ENCODE measurements around the gene TALDO1.

TALDO1 gene

GRCh38 chr11:798093-798713 lies 50.9 kb downstream of the TALDO1 start, which contains the start of gene SLC25A22:
Gene SLC25A22 (minus strand): TSS chr11:798281. CDS start chr11:795006, 3,275 bp downstream.
- peak within 1 kb of the TSS; percentile 87 for H3K4me3 ChIP-seq (ENCODE audit: low read depth, low read length)

GRCh38 chr11:799641-800316 lies 52.5 kb downstream of the TALDO1 start:
- no peak overlapping the region for H3K4me3 ChIP-seq (ENCODE audit: low read depth, low read length)

DNA sequence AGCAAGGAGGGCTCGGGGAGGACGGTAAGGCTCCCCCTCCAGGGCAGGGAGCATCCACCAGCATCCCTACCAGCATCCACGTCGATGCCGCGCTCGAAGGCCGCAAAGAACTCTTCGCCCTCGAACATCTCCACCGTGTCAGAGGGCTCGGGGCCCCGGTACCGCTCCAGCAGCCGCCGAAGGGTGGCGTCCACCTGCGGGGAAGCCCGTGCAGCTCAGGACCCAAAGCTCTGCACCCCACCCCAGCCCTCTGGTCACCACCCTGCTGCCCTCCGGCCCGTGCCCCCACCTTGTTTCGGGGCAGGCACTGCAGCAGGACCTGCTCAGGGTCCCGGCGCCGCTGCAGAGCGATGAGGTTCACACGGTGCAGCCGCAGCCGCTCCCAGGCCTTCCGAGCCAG lies 53.2 kb downstream of the TALDO1 start:
- H3K4me3 ChIP-seq (ENCODE audit: low read depth, low read length) = no peak overlapping the region

DNA sequence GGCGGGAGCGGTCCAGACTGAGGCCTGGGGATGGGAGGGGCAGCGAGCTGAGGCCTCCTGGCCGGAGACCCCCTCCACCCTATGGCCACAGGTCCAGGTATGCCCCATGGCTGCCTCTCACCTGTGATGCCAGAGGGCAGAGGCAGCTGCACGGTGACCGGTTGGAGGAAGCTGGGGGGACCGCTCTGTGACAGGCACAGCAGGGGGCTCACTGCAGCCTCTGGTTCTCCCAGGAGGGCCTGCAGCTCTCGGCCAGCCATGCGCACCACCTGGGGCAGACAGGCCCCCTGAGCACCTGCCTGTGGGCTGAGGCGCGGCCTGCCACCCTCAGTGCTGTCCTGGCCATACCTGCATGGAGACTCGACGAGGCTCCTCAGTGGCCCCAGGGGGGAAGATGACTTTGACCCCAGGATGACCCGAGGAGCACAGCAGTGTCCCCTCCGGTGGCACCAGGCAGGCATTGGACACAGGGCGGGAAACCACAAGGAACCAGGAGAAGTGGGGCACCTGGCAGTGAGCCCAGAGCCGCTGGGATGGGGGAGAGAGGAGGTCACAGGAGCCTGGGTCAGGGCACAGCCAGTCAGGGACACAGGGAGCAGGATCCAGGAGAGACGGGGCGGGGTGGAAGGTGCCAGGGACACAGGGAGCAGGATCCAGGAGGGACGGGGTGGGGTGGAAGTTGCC lies 54.0 kb downstream of the TALDO1 start:
- no peak overlapping the region for H3K4me3 ChIP-seq (ENCODE audit: low read depth, low read length)

DNA sequence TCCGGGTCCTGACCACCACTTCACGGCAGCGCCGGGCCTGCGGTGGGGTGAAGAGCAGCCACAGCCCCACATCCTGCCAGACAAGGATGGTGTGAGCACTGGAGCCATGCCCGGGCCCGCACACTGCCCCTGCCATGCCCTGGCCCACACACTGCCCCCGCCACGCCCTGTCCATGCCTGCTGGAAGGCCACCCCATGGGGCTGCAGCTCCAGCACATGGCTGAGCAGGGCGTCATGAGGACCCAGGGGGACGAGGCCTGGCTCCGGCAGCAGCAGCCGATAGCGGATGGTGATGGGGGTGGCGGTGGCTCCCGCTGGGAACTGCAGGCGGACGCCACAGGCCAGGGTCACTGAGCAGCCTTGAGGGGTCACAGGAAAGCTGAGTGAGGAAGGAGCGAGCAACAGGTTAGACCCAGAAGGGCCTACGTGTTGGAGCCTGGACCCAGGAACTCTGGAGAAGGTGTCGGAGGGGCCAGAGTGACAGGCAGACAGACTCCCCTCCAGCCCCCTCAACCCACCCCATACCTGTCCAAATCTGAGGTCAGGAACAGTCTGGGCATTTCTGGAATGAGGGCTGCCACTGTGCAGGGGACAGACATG lies 54.9 kb downstream of the TALDO1 start:
- H3K4me3 ChIP-seq (ENCODE audit: low read depth, low read length) = no peak overlapping the region

DNA sequence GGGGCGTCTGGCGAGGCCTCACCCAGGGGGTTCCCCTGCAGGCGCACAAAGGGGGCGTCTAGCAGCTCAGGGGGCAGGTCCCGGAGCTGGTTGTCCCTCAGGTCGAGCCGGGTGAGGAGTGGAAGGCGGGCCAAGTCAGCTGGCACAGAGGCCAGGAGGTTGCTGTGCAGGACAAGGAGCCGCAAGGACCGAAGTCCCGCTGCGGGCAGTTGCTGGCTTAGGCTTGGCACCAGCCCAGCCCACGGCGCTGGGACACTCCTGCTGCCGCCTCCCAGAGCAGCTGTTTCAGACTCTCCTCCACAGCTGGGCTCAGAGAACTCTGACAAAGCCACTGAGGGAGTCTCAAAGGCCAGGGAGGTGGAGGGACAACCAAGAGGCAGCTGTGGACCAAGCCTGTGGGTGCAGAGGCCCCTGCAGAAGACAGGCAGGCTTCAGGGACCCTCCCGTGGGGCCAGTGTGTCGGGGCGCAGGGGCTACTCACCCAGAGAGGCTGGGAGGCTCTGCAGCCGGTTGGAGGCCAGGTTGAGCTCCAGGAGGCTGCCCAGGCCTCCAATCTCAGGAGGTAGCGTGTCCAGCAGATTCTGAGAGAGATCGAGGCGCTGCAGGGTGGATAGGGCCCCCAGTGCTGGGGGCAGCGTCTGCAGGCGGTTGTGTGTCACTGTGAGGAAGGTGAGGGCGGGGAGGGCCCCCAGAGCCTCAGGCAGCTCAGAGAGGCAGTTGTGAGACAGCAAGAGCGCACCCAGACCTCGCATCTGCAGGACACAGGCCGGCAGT lies 55.6 kb downstream of the TALDO1 start:
- H3K4me3 ChIP-seq (ENCODE audit: low read depth, low read length) = no peak overlapping the region

GRCh38 chr11:803467-803742 lies 56.1 kb downstream of the TALDO1 start:
- no peak overlapping the region for H3K4me3 ChIP-seq (ENCODE audit: low read depth, low read length)

- H3K4me3 ChIP-seq (ENCODE audit: low read depth, low read length) = peak overlapping the region; percentile 28
Measured at GRCh38 chr11:803770-804598, 56.7 kb downstream of the TALDO1 start.

- peak overlapping the region; percentile 28 for H3K4me3 ChIP-seq (ENCODE audit: low read depth, low read length)
Measured at GRCh38 chr11:804599-804964, 57.3 kb downstream of the TALDO1 start.

- peak overlapping the region; percentile 97 for H3K4me3 ChIP-seq (ENCODE audit: low read depth, low read length)
Measured at GRCh38 chr11:808427-809286, 61.4 kb downstream of the TALDO1 start.

DNA sequence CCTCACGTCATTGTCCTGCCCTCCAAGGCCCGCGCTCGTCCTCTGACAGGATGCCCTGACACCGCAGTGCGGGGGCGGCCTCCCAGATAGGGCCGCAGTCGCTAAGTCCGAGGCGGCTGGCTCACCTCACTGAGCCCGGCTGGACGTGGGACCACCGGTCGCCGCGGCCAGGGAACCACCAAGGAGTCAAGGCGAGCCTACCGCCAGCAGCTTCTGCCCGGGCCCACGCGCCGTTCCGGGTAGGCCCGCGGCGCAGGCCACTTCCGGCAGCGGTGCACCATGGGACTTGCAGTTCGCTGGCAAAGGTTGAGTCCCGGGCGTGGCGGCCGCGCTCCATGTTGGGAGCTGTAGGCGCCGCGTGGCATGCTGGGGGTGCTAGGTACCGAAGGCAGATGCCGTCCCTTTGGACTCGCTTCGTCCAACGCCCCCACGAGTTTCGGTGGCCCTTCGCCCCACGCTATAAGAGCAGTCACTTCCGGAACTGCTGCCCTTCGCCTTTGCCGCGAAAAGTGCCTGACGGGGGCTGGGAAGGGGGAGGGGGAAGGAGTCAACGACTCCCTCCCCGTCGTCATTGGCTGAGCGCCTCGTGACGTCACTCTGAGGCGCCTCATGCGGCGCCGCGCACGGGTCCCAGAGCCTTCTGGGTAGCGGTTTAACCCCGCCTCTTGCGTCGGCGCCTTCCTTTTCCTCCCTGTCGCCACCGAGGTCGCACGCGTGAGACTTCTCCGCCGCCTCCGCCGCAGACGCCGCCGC lies 62.2 kb downstream of the TALDO1 start, which contains the start of gene RPLP2:
Gene RPLP2, plus strand, starts transcription at position 681 of the 753 bp plus-strand sequence. CDS start 268 bp downstream, outside the sequence.
- H3K4me3 ChIP-seq (ENCODE audit: low read depth, low read length) = peak within 1 kb of the TSS; percentile 97

- peak overlapping the region; percentile 97 for H3K4me3 ChIP-seq (ENCODE audit: low read depth, low read length)
Measured at GRCh38 chr11:810040-810567, 62.8 kb downstream of the TALDO1 start.

GRCh38 chr11:811446-812245 lies 64.4 kb downstream of the TALDO1 start:
- no peak overlapping the region for H3K4me3 ChIP-seq (ENCODE audit: low read depth, low read length)

DNA sequence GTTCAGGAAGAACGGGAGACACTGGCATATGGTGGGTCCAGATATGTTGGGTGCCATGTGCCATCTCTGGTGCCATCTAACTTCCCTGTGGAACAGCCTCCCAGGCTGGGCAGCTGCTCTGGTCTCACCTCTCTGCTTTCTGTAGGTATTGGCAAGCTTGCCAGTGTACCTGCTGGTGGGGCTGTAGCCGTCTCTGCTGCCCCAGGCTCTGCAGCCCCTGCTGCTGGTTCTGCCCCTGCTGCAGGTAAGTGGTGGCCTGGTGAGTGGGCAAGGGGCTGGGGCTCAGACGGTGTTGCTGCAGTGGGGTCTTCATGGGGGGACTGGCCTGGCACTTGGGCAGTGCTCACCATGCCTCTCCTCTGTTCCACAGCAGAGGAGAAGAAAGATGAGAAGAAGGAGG lies 65.1 kb downstream of the TALDO1 start:
- no peak overlapping the region for H3K4me3 ChIP-seq (ENCODE audit: low read depth, low read length)

GRCh38 chr11:813072-813455 lies 65.8 kb downstream of the TALDO1 start:
- no peak overlapping the region for H3K4me3 ChIP-seq (ENCODE audit: low read depth, low read length)

DNA sequence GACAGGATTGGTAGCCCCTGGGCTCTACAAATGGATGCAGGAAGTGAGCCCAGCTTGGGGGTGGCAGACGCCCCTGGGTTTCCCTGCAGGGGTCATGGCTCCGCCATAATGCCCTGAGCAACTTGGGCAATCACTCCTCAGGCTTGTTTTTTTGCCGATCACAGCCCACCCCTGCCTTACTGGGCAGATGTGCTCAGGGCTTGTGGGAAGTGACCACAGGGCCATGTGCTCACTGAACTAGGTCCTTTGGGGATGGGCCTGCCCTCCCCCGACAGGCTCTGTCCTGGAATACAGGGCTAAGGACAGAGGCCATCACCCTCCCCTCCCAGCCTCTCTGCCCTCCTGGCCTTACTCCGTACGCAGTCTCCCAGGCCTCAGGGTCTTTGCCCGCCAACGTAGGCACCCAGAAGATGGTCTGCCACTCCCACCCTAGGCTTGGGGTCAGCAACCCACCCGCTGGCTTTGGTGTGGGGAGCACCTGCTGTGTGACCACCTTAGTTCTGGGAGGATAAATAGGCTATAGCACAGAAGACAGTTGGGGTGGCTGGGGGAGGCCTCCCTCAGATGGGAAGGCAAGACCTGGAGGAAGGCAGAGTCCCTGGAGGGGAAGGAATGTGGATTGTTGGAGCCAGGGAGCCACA lies 66.3 kb downstream of the TALDO1 start:
- no peak overlapping the region for H3K4me3 ChIP-seq (ENCODE audit: low read depth, low read length)
